Midbrain (tissue), 1 donor: ENCODE results near the gene ATP2A1.
A peak's percentile ranks its signal among the peaks of the same experiment; 100 is the strongest.
"Not testable (repeated sequence)": the region's sequence is repeated elsewhere in the genome, so short reads cannot be mapped to it uniquely, and the experiment has no call there.

ENCODE experiments used
- DNase-seq: peaks from one replicate; lab custom pipeline; 2025; lab: John Stamatoyannopoulos, UW

Gene ATP2A1

DNA sequence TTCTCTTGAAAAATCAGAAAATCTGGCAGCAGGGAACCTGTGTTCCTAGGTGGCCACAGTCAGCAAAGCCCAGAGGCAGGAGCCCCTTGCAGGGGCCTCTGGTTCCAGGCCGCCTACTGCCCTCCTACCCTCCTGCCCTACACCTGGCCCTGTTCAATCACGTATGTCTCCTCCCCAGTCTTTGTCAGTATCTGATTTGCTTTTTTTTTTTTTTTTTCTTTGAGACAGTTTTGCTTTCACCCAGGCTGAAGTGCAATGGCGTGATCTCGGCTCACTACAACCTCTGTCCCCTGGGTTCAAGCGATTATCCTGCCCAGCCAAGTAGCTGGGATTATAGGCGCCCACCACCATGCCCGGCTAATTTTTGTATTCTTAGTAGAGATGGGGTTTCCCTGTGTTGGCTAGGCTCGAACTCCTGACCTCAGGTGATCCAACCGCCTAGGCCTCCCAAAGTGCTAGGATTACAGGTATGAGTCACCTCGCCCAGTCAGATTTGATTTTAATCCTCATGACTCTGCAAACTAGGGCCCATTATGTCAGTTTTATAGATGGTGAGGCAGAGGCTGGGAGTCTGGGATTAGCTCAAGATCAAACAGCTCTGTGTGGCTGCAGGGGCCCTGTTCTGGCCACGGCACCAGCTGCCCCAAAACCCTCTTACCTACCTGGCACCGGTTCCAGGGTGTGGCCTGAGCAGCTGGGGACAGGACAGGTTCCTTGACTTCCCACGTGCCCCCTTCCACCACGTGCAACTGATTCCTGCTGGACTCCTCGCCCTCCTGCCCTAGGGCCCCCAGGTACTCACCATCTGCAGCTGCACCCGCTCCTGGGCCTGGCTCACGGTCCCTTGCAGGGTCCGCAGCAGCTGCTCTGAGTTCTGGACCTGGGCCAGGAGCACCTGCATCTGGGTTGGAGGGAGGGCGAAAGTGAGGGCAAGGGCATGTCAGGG, 32.1 kb downstream of the ATP2A1 start:
- no peak for DNase-seq

DNA sequence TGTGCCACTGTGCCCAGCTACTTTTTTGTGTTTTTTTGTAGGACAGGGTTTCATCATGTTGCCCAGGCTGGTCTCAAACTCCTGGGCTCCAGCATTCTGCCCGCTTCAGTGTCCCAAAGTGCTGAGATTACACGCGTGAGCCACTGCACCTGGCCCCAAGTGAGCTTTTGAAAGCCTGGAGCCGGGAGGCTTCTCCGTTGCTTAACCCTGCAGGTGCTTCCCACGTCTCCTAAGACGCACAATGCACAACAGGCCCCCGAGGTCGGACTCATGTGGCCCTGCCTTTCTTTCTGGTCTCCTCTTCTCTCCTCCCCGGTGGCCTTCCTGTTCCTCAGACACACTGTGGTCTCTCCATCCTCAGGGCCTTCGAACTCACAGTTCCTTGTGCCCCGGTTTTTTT, 34.3 kb downstream of the ATP2A1 start:
- no peak for DNase-seq

DNA sequence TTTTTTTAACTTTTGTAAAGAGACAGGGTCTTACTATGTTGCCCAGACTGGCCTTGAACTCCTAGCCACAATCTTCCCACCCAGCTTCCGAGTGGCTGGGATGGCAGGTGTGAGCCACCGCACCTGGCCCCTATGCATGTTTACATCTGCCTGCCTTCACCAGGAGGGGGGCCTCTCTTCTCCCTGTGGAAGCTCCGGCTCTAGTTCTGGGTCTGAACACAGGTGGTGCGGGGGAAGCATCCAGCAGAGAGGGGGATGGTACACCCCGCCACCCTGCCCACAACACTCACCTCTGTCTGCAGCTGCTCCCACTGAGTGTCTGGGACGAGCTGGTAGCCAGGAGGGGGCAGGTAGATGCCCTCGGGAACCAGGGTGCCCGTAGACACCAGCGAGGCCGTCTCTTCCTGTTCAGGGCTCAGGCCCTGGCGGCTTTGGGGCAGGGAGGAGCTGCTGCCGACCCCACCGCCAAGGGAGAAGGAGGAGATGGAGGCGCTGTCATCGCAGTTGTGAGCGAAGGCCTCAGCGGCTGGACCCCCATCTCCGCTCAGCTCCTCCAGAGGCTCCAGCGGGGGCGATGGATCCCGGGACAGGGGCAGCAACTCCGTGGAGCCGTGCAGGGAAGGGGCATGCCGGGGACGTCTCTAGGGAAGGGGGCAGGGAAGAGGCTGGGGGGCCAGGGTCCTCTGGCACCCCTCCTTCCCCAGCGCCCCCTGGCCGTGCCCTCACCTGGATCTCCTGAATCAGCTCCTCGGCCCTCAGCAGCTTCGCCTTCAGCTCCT, 35.8 kb downstream of the ATP2A1 start:
- no peak for DNase-seq

DNA sequence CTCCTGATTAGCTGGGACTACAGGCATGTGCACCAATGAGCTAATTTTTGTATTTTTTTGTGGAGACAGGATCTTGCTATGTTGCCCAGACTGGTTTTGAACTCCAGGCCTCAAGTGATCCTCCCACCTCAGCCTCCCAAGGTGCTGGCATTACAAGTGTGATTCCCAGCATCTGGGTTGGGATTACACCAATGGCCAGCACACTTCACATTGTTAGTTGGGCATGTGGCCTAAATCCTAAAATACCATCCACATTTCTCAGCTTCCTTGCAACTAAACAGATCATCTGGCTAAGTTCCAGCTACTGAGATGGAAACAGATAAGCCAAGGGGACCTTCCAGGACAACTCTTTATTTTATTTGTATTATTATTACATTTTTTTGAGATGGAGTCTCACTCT, 36.9 kb downstream of the ATP2A1 start:
- no peak for DNase-seq

DNA sequence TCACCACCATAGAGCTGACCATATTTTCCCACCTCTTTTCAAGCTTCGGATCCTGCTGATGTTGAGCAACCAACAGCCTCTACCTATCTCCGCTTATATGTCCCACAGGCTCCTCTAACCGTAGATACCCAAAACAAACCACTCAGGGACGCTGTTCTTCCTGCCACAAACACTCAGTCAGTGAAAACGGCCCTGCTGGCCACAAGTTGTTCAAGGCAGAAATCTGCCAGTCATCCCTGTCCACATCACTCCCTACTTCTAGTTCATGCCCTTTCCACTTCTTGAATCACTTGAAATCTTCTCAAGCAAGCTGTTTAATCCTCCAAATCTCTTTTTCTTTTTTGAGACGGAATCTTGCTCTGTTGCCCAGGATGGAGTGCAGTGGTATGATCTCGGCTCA, 38.8 kb downstream of the ATP2A1 start:
- DNase-seq: no peak

DNA sequence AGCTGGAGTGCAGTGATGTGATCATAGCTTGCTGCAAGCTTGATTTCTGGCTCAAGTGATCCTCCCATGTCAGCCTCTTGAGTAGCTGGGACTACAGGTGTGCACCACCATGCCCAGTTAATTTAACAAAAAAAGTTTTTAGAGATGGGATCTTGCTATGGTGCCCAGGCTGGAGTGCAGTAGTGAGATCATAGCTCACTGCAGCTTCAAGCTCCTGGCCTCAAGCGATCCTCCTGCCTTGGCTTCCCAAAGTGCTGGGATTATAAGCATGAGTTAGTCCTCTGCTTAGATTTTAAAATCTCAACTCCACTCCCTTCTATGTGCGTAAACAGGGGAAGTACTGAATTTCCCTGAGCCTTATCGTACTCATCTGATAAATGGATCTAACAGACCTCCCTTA, 40.4 kb downstream of the ATP2A1 start:
- DNase-seq: no peak

DNA sequence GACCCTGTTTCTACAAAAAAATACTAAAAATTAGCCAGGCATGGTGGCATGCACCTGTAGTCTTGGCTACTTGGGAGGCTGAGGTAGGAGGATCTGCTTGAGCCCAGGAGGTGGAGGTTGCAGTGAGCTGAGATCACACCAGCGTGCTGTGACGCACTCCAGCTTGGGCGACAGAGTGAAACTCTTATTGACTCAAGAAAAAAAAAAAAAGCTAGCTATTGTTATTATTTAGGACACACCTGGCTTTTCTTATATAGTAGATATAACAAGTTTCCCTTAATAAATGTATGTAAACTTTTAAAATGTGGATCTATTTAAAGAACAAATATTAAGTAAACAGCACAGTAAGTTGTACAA, 44.9 kb downstream of the ATP2A1 start:
- DNase-seq: no peak

DNA sequence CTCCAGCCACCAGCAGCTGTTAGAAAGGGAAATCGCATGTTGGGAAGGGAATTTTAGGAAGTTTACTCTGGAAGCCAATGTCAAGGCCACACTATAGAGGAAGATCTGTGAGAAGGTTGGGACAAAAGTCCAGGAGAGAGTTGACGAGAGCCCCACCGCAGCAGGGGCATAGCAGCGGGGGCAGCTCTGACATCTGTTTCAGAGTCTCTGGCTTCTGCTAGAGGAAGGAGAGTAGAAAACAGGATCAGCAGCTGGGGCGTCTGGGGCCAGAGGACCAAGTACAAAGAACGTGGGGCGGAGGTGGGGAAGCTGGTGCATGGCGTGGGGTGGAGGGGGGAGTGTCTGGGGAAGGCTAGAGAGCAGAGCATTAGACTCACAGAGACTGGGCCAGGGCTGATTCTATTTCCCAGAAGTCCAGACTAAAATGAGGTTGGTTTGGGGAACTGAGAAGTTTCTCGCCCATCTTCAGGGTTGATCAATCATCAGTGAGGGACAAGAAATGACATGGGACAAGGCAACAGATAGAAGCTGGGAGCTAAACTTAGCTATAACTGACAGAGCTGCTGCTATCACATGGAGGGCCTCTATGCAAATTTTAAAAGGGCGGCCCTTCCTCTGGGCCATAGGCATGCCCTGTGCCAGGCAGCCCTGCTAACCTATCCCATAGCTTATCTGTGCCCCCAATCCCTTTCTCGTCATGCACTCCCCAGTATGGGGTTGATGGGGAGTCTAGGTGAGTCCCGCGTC, 45.5 kb downstream of the ATP2A1 start:
- DNase-seq: no peak

DNA sequence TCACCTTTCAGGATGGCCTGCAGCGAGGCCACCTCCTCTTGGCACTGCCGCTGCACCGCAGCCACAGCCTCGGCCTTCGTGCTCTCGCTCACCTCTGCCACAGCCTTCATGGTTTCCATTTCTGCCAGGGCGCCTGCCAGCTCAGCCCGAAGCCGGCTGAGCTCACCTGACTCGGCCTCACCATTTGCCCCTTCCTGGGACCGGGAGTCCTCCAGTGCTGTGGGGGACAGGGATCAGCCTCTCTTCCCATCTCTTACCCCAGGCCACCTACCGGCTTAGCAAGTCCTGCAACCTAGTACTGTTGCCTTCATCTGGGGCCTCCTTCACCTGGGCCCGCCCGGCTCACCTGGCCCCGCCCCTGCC, 46.1 kb downstream of the ATP2A1 start:
- no peak for DNase-seq

DNA sequence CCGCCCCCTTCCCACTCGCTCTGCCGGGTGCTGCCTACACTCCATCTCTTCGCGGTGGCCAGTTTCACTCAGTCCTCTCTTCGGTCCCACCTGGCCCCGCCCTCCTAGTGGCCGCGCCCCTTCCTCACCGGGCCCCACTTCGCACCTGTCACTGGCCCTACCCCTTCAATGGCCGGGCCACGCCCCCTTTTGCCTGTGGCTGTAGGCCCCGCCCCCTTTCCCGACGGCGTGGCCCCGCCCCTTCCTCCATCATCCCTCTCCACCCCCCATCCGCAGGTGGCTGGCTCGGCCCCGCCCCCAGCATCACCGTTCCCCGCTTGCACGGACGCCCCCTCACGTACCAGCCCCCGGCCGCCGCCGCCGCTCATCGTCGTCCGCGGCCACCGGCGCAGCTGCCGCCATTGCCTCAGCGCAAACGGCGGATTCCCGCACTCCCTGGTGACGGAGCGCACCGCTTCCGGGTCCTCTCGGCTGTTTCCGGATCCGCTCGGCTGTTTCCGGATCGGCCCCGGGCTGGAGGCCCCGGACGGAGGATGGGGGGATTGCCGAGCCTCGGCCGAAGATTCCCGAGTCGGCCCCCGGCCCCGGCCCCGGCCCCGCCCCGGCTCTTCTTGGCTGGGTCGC, 46.6 kb downstream of the ATP2A1 start, which contains the start of gene RABEP2:
Gene RABEP2, minus strand, starts transcription at position 477 of the 624 bp plus-strand sequence. Its CDS starts 75 bp downstream, at position 402.
- DNase-seq: peak; percentile 92

DNA sequence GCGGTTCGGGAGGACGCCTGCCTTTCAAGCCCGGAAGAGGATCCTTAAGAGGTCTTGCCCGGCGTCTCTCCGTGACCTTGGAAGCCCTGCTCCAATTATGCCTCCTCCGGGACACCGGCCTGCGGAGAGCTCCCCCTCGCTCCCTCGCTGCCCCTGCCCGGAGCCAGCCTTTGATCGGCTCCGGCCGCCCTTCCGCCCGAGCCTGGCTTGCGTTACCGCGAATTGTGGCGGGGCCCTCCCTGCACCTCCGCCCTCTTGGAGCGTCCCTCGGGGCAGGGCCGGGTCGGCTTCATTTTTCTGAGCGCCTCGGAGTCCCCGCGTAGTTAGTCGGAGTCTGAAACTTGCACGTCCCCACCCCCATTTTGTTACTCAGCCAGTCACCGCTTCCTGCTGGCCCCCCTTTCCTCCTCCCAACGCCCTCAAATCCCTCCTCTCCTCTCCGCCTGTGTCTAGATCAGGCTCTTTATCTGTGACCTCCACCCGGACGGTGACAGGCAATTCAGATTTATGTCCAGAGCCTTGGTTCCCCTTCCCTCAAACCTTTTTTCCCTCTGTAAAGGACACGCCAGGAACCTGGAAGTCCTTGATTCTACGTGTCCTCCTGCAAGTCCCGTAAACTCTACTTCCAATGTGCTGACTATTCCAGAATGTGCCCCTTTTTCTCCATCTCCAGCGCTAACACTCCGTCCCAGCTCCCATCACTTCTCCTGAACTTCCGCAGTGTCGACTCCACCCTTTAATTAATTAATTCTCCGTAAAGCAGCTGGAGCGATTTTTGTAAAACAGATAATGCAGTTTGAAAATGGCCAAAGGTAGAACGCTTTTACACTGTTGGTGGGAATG, 47.3 kb downstream of the ATP2A1 start:
- peak; percentile 68 for DNase-seq

DNA sequence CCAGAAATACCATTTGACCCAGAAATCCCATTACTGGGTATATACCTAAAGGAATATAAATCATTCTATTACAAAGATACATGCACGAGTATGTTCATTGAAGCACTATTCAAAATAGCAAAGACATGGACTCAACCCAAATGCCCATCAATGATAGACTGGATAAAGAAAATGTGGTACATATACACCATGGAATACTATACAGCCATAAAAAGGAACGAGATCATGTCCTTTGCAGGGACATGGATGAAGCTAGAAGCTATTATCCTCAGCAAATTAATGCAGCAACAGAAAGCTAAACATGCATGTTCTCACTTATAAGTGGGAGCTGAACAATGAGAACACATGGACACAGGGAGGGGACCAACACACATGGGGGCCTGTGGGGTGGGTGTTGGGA, 48.0 kb downstream of the ATP2A1 start:
- DNase-seq: not testable (repeated sequence)

DNA sequence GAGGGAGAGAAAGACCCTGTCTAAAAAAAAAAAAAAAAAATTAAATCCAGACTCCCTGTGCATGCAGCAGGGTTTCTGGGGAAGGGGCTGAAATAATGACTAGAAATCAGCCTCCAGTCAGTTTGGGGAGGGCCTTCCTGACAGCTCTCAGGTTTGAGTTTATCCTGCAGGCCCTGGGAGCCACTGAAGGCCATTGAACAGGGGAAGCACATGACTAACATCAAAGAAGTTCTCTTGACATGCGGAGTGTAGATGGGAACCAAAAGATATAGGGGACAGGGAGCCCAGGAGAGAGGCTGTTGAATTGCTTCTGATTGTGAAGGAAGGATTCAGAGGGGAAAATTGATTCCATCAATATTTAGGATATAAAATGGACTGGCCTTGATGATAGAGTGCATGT, 49.5 kb downstream of the ATP2A1 start:
- DNase-seq: no peak

DNA sequence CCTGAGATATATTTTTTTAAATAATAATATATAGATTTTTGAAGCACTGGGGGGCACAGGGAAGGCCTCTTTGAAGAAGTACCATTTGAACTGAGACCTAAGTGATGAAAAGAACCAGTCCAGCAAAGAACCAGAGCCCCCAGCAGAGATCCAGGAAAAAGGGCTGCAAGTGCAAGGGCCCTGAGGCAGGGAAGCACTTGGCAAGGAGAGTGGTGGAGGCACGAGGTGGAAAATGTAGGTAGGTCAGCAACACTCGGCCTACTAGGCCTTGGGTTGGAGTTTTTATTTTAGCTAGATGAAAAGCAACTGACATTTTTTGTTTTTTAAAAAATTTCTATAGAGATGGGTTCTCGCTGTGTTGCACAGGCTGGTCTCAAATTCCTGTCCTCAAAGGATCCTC, 51.9 kb downstream of the ATP2A1 start:
- DNase-seq: no peak

DNA sequence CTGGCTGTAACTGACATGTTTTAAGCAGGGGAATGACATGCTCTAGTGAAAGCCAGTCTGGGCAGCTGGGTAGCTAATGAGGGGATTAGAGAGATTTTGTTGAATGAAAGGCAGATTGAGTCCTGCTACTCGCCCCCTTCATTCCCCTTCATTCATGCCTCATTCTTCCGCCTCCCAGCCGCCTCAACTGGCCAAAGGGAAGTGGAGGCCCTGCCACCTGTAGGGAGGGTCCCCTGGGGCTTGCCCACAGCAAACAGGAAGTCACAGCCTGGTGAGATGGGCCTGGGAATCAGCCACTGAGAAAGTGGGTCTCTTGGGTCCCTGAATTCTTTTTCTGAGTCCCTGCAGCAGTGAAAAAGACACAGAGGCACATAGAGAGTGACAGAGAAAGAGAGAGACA, 52.4 kb downstream of the ATP2A1 start:
- DNase-seq: no peak

DNA sequence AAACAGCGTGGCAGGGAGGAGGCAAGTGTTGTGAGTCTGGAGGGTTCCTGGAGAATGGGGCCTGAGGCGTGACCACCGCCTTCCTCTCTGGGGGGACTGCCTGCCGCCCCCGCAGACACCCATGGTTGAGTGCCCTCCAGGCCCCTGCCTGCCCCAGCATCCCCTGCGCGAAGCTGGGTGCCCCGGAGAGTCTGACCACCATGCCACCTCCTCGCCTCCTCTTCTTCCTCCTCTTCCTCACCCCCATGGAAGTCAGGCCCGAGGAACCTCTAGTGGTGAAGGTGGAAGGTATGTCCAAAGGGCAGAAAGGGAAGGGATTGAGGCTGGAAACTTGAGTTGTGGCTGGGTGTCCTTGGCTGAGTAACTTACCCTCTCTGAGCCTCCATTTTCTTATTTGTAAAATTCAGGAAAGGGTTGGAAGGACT, 53.5 kb downstream of the ATP2A1 start, which contains the start of gene CD19:
Gene CD19, plus strand, starts transcription at position 171 of the 425 bp plus-strand sequence. Its CDS starts 30 bp downstream, at position 201.
- no peak for DNase-seq

DNA sequence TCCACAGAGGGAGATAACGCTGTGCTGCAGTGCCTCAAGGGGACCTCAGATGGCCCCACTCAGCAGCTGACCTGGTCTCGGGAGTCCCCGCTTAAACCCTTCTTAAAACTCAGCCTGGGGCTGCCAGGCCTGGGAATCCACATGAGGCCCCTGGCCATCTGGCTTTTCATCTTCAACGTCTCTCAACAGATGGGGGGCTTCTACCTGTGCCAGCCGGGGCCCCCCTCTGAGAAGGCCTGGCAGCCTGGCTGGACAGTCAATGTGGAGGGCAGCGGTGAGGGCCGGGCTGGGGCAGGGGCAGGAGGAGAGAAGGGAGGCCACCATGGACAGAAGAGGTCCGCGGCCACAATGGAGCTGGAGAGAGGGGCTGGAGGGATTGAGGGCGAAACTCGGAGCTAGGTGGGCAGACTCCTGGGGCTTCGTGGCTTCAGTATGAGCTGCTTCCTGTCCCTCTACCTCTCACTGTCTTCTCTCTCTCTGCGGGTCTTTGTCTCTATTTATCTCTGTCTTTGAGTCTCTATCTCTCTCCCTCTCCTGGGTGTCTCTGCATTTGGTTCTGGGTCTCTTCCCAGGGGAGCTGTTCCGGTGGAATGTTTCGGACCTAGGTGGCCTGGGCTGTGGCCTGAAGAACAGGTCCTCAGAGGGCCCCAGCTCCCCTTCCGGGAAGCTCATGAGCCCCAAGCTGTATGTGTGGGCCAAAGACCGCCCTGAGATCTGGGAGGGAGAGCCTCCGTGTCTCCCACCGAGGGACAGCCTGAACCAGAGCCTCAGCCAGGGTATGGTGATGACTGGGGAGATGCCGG, 54.3 kb downstream of the ATP2A1 start:
- DNase-seq: no peak

DNA sequence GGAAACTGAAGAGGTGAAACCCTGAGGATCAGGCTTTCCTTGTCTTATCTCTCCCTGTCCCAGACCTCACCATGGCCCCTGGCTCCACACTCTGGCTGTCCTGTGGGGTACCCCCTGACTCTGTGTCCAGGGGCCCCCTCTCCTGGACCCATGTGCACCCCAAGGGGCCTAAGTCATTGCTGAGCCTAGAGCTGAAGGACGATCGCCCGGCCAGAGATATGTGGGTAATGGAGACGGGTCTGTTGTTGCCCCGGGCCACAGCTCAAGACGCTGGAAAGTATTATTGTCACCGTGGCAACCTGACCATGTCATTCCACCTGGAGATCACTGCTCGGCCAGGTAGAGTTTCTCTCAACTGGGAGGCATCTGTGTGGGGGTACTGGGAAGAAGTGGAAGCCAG, 54.9 kb downstream of the ATP2A1 start:
- no peak for DNase-seq

DNA sequence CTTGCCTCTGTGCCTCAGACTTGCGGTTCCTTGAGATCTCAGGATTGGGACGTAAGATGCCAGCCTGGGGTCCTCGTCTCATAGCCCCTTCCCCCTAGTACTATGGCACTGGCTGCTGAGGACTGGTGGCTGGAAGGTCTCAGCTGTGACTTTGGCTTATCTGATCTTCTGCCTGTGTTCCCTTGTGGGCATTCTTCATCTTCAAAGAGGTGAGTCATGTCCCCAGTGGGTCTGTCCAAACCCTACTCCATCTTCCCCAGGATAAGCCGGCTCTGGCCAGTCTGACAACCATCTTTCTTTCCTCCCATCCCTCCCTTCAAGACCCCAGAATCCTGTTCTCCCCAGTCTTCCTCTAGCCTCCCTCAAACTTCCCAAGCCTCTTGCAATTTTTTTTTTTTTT, 57.1 kb downstream of the ATP2A1 start:
- DNase-seq: no peak
